ENCODE measurements around the gene PDZD4. TPM values are rescaled to one million over a fixed set of nuclear protein-coding genes. Genes with fewer than 3 reads are reported as not detected.
"Not testable (repeated sequence)": the region's sequence is repeated elsewhere in the genome, so short reads cannot be mapped to it uniquely, and the experiment has no call there.

The PDZD4 gene
- polyA plus RNA-seq, 3 donors, result 6.8 to 7.1 (median 6.9) TPM

DNA sequence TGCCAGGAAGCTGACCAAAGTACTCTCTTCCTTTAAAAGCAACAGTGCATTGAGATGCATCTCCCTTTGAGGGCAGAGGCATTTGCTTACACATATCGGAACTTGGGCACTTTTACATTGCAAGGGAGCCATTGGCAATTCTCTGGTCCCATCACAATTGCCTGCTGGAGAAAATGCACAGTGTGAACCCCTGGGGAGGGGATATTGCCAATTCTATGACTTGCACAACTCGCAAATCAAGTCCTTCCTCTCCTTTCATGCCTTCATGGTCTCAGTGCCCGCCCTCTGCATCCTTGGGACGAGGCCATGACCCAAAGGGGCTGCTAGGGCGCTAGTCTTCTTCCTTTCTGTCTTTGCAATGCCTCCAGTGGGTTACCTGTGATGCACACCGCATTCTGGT lies 14.9 kb upstream of the PDZD4 start:
- no peak for DNase-seq (ENCODE audit: low read depth in 3 of 3, low spot score in 2 of 3)

DNA sequence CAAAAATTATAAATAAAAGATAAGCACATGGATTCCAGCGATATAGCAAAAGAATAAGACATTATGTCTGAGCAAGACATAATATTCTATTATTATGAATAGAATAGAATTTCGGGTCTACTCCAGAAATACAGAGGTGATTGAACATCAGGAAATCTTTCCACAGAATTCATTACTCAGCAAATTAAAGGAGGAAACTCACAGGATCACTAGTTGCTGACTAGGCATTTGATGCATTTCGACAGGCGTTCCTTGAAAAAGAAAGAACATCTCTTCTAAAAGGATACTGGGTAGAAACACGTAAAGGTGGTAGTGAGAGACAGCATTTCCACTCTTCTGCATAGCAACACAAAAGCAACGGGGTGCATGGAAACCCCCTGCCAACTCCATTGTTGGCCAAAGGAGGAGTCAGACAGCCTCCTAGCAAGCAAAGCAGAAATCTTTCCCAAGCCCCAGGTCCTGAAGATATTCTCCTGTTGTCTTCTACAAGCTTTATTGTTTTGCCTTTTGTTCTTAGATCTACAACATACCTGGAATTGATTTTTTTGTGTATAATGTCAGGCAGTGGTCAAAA lies 14.3 kb upstream of the PDZD4 start:
- no peak for DNase-seq (ENCODE audit: low read depth in 3 of 3, low spot score in 2 of 3)

DNA sequence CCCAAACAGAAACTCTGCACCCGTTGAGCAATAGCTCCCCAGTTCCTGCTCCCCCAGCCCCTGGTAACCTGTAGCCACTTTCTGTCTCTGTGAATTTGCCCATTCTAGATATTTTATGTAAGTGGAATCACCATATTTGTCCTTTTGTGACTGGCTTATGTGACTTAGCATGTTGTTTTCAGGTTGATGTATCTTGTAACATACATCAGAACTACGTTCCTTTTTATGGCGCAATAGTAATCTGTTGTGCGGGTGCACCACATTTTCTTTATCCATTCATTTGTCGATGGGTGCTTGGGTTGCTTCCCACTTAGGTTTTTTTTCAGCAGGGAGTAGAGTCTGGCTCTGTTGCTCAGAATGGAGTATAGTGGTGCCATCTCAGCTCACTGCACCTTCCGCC lies 6.6 kb upstream of the PDZD4 start:
- no peak for DNase-seq (ENCODE audit: low read depth in 3 of 3, low spot score in 2 of 3)

DNA sequence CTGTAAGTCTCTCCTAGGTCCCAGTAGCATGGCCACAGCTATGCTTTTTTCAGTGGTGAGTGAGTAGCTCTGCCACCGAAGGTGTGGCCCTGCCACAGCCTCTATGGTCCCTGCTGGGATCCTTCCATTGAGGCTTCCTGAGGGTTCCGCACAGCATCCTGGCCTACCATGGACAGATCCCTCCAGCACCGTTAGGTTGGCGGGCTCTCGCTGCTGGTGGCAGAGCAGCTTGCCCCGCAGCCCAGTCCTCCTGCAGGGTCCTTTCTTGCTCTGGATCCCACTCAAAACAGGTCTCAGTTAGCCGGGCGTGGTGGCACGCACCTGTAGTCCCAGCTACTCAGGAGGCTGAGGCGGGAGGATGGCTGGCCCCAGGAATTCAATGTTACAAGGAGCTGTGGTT lies 2.4 kb upstream of the PDZD4 start:
- DNase-seq (ENCODE audit: low read depth in 3 of 3, low spot score in 2 of 3), result no peak

DNA sequence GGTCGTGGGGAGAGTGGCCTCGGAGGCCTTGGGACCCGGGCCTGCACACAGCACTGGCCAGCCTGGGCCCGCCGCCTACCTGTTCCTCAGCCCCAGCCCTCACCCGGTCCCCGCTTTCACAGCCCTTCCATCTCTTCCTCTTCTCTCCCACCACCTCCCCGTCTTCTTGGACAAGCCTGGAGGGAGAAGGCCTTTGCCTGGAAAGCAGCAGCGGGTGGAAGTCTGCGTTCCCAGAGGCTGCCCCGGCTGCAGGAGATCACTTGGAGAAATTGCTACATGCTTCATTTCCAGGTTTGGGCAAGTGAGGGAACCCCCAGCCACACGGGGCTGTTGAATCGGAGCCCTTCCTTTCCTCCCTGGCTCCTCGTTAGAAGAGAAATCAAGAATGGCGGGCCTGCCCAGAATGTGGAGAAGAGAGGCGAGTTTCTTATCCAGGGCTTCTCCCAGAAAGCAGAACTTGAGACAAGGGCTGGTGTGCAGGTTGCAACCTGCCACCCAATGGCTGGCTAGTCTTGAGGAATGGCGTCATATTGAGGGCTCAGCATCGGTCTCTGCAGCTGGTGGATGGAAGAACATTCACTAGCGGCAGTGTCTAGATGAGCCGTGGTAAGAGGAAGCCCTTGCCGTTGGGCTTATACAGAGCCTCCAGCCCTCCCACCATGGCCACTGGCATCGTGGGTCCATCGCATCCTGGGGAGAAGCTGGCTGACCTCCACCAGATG lies 1.2 kb upstream of the PDZD4 start:
- DNase-seq (ENCODE audit: low read depth in 3 of 3, low spot score in 2 of 3), result no peak

DNA sequence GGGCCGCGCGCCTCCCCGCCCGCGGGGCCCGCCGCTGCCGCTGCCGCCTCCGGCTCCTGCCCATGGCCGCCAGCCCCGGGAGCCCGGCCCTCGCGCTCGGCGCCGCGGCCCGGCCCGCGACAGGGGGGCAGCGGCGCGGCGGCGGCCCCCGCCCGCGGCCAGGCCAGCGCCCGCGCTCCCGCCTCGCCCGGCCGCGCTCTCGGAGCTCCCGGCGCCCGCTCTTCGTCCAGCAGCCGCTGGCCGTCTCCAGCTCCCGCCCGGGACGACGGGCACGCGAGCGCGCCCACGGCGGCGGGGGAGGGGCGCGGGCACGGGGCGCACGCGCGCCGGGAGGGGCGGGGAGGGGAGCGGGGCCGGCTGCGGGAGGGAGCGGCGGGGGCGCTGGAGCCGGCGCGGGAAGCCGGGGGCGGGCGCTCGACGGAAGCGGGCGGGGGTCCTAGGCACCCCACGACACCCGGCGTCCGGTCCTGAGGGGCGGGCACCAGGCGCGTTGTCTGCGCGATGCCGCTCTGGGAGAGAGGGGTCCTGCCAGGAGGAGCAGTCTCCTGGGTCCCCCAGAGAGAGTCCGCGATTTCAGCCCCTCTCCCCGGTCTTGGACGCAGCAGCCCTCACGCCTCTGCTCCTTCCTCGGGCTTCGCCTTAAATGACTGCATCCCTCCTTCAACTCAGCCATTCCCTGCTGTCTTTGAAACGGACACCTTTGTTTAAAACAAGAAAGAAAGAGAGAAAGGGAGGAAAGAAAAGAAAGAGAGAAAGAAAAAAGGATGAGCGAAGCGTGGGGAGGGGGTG lies 490 bp upstream of the PDZD4 start:
- no peak for DNase-seq (ENCODE audit: low read depth in 3 of 3, low spot score in 2 of 3)

DNA sequence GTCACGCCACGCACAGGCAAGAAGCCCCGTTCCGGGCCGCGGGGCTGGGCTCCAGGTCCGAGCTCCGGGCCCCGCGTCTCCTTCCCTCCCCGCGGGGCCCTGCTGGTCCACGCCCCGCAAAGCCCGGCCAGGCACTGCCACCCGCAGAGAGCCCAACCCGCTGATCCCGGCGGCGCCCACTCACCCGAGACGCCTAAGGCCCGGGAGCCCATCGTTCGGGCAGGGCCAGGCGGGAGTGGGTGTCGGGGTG lies 870 bp downstream of the PDZD4 start:
- DNase-seq (ENCODE audit: low read depth in 3 of 3, low spot score in 2 of 3), result no peak

DNA sequence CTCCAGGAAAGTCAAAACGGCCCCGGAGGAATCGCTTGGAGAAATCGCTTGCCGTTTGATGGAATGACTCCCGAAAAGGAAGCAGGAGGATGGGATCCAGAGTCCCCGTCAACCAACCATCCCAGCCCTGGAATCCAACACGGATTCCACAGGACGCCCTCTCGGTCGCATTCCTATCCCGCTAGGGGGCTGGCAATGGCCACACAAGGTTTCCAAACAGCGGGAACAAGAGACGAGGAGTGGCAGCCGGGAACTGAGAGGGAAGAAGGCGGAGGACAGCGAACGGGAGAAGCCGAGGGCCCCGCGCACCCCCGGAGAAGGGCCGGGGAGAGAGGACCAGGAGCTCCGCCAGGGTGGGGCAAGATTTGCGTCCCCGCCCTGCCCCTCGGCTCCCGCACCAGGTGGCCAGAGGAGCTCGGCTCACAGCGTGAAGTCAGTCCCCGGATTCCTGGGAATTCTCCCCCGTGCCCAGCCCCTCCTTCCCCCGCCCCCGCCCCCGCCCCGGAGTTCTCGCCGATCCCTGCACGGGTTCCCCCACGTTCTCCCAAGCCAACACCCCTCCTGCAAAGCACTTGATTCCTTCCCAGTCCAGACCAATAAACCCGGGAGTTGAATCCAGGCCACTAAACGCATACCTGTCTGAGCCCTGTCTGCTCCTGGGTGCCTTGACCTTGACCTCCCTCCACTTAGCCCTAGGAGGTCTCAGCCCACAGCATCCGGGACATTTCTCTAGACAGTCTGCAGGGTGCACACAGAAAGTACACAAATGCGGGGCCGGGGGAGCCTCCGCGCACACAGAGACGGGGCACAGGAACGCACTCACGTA lies 1.4 kb downstream of the PDZD4 start:
- DNase-seq (ENCODE audit: low read depth in 3 of 3, low spot score in 2 of 3), result no peak

DNA sequence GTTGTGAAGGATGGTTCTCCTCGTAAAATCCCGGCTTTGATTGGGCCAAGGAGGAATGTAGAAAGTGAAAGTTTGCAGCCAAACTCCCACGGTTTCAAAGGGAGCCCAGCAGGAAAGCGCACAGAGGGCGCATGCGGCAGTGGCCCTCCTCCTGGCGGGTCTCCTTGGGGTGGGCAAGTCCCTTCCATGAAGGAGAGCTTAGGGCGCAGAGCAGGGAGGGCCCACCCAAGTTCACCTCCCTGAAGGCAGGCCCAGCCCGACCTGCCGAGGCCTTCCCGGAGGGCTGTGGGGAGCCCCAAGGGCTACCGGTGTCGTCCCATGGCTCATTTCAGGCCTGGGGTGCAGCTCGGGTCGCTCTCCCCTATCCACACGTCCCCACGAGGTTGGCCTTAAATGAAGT lies 2.0 kb downstream of the PDZD4 start:
- DNase-seq (ENCODE audit: low read depth in 3 of 3, low spot score in 2 of 3), result no peak

DNA sequence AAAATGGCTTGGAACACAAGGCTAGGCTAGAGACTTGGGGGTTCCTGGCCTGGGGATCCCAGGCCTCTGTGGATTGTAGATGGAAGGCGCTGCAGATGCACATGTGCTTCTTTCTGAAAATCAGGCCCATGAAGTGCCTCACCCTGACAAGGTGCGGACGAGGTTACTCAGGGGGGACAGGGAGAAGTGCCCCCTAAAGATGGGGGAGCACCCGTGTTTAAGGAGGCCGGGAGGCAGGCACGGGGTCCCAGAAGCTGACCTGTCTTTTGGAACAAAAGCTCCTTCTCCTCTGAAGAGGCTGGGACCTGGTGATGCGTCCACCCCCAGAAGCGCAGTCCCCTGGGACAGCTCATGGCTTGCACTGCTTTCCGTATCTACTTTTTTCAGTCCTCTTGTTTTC lies 2.4 kb downstream of the PDZD4 start:
- no peak for DNase-seq (ENCODE audit: low read depth in 3 of 3, low spot score in 2 of 3)

DNA sequence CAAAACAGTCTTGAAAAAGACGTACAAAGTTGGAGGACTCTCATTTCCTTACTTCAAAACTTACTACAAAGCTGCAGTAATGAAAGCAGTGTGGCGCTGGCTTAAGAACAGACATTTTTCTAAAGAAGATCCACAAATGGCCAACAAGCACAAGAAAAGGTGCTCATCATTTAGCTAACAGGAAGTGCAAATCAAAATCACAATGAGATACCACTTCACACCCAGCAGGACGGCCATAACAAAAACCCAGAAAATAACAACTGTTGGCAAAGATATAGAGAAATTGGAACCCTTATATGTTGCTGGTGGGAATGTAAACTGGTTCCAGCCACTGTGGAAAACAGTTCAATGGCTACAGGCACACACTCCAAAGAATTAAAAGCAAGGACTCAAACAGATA lies 3.3 kb downstream of the PDZD4 start:
- no peak for DNase-seq (ENCODE audit: low read depth in 3 of 3, low spot score in 2 of 3)

DNA sequence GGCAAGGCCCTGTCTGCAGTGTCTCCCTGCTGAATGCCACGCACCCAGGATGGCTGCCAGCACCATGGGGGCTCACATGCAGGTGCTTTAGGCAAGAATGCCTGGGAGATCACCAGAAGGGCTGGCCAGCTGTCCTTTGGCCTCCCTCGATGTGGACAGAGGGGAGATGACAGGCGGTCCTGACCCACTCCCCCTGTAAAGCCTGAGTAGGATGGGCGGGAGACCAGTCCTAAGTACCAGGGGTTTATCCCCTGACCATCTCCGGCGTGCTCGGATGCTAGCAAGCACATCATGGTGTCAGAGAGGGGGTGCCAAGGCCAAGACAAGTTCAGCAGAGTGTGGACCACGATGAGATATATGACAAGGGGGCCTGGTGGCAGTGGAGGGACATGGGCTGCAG lies 5.3 kb downstream of the PDZD4 start:
- DNase-seq (ENCODE audit: low read depth in 3 of 3, low spot score in 2 of 3), result no peak

DNA sequence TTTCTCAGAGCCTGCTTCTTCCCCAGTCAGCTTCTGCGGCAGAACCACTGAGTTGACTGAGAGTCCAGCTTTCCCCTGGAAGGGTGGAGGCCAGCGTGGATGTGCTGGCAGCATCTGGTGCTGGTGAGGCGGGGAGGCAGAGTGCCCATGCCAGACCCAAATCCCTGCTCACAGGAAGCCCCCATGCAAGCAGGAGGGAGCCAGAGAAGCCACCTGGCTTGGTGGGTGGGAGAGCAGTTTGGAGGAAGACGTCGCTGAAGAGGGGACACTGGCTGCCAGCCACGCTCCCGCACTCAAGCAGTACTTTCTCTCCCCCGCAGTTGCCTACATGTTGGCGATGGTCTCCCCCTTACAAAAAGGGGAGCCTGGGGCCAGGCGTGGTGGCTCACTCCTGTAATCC lies 6.0 kb downstream of the PDZD4 start:
- no peak for DNase-seq (ENCODE audit: low read depth in 3 of 3, low spot score in 2 of 3)

DNA sequence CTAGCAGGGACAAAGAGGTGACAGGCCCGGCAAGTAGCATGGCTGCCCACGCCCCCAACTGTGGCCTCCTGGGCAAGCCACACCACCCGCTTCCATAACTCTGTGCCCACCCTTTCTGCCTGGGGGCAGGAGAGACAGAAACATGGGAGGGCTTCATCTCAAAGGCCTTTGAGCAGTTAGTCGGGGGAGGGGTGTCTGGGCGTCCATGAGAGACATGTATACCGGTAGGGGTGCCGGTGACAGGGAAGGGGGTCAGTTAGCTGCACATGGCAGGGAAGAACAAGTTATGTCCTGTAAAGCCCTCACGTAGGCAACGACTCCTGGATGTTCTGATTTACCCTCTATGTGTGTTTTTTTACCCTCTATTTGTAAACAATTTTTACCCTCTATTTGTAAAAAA lies 9.3 kb downstream of the PDZD4 start:
- DNase-seq (ENCODE audit: low read depth in 3 of 3, low spot score in 2 of 3), result no peak

DNA sequence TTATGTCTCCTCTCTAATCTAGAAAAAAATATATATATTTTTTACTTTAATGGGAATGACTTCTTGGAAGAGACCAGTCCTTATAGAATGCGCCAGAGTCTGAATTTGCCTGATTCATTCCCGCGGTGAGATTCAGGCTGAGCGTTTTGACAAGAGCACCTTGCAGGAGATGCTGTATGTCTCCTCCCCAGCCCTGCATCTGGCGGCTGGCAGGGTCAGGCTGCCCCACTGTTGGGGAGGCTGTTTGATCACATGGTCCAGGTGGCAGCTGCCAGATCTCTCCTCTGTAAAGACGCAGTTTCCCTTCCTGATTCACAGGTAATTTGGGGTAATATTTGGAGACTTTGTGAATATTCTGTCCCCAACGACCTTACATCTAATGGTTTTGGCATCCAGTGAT lies 9.7 kb downstream of the PDZD4 start:
- DNase-seq (ENCODE audit: low read depth in 3 of 3, low spot score in 2 of 3), result no peak

DNA sequence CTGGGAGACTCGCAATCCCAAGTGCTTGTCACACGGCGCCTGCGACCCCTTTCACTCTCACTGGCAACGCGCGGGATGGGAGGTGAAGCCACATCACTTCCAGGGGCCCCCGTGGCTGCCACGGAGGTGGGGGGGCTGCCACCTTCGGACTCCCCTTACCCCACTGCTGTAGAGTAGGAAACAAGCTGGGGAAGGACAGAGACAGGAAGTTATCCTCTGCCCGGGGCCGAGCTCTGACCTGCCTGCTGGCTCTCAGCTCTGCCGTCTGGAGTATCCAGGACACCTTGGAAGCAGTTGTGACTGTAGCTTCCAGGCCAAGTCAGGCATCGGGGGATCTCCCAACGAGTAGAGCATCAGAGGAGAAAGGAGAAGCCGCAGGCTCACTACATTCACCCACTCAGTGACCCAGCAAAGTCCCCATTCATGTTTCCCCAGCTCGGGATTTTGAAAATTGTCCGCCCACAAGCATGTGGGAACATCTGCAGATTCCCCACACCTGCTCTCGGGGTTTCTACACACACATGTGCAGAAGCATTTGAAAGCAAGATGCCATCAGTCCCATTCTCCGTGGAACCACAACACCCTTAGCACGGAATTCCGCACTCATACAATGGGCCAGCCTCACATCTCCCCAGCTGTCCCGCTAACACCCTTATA lies 10.8 kb downstream of the PDZD4 start:
- no peak for DNase-seq (ENCODE audit: low read depth in 3 of 3, low spot score in 2 of 3)

DNA sequence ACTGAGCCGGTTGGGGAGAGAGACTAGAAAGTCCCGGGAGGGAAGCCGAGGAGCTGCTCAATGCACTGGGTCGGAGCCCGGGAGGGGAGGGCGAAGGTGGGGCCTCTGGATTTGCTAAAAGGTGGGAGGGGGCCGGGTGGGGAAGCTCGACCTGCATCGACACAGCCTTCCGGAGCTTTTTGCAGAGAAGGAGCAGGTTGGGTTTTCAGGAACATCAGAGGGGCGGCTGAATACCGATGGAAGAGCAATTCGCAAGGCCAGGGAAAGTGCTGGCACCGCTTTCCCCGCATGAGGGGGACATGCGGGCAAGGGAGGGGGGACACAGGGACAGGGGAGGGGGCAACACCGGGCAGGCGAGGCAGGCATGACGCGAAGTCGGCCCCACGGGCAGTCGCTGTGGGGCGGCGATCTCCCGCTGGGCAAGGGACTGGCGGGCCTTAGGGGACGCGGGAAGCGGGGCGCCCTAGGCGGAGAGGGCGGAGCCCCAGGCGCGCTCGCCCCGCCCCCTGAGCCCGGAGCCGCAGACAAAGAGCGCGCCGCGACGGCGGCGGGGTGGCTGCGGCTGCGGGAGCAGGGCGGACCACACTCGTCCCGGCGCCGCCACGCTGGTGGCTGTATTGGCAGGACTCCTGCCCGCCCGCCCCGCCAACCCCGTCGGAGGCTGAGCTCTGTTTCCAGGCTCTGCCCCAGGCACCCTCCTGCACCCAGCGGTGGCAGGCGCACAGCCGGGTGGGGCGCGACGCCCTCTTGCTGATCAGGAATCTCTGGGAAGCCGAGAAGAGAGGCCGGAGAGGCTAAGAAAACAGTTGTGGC lies 11.6 kb downstream of the PDZD4 start:
- DNase-seq (ENCODE audit: low read depth in 3 of 3, low spot score in 2 of 3), result no peak

DNA sequence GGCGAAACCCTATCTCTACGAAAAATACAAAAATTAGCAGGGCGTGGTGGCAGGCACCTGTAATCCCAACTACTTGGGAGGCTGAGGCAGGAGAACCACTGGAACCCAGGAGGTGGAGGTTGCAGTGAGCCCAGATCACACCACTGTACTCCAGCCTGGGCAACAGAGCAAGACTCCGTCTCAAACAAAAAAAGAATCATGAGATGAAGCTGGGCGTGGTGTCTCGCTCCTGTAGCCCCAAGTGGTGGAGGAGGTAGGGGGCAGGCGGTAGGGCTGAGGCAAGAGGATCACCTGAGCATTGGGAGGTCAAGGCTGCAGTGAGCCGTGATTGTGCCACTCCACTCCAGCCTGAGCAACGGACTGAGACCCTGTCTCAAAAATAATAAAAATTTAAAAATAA lies 12.3 kb downstream of the PDZD4 start:
- not testable (repeated sequence) for DNase-seq (ENCODE audit: low read depth in 3 of 3, low spot score in 2 of 3)

DNA sequence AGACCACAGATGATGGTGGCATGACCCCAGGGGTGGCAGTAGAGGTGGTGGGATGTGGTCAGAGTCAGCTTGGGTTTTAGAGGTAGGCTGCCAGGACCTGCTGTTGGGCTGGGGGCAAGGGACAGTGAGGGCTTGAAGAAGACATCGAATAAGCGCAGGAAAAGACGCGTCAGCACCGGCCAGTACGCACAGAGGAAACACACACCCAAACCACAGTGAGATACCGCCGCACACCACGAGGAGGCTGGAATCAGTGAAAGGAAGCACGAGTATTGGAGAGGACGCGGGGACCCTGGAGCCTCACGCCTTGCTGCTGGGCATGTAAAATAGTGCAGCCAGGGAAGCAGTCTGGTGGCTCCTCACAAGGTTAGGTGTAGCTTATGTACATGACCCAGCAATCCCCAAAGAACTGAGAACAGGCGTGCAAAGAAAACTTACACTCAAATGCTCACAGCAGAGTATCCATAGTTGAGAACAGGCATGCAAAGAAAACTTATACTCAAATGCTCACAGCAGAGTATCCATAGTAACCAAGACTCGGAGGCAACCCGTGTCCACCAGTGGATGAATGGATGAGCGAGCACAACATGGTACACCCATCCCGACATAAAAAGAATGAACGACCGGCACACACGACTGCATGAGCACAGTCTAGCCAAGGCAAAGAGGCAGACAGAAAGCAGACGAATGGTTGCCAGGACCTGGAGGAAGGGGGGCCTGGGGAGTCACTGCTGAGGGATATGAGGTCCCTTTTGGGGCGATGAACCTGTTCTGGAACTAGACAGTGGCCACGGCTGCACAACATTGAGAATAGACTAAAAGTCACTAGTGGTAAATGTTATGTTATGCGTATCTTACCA lies 13.3 kb downstream of the PDZD4 start:
- no peak for DNase-seq (ENCODE audit: low read depth in 3 of 3, low spot score in 2 of 3)

Measured in right renal cortex interstitium (tissue), 3 donors.